CD1c-positive myeloid dendritic cell (primary cell): ENCODE results near the gene AGAP1.
"Not testable (repeated sequence)": the region's sequence is repeated elsewhere in the genome, so short reads cannot be mapped to it uniquely, and the experiment has no call there.

Experiments
- DNase-seq: peaks from one replicate; pipeline ENCODE4 v3.0.0-alpha.2; 2016; ENCODE audit errors: extremely low spot score

Gene AGAP1

DNA sequence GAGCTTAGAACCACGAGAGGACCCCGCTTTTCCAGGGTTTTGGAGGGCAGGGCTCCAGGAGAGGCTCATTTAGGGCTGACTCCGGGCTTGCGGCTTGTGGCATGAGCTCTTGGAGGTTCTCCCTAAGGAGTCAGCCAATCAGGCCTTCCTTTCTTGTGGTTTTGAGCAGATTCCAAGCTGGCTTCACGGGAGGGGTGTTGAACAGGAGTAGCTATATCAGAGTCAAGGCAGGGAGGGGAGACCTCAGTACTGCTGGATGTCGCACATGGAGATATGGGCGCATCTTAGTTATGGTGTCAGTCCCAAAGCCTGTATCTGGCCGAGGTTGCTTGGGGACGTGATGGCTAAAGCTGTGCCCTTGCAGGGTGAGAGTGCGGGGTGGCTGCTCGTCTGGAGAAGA is 98.6 kb downstream of the AGAP1 start:
- no peak for DNase-seq

DNA sequence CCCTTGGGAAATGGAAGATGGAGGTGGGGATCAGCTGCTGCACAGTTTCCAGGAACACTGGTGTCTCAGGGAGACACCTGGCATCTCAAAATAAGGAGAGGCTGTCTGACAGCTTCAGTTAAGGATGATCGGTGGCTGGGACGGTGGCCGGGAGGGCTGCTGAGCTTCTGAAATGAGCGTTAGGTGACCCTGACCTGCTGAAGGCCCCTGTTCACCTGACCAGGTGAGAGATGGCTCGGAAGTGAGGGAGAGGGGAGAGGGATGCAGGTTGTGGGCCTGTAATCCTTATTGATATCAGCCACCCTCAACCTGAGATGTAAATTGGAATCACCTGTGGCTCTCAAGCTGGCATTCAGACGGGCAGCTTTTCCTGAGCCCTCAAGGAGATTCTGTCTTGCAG is 99.0 kb downstream of the AGAP1 start:
- no peak for DNase-seq

DNA sequence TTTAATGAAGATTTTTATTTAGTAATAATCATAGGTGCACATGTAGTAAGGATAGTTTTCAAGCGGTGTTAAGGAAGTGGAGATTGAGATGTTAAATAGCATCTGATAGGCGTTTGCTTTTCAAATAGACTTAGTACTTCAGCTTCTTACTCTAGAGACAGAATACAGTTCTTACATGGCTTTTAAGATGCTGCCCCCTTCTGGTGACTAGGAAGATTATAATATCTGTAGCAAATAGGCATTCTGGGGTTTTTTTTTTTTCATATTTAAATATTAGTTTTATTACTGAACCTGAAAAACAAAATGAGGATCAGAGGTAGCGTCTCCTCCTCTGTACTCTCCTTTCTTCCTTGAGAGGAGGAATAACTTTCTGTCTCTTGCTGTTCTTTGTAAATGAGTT is 100.2 kb downstream of the AGAP1 start:
- DNase-seq: peak; percentile 50

DNA sequence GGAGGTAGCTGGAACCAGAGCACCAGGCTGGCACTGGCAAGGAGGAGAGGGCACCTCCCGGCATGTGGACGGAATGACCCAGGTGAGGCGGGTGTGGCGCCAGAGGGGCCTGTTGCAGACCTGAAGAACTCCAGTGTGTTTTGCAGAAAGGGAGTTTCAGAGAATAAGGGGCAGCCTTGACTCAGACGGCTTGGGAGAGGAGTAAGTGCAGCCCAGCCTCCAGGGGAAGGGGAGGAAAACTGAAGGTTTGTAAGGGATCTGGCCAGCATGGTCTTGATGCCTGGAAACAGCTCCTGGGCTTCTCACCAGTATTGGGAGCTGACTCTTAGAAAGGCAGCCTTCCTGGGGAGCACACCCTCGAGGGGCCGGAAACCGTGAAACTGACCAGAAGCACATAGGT is 101.1 kb downstream of the AGAP1 start:
- no peak for DNase-seq

DNA sequence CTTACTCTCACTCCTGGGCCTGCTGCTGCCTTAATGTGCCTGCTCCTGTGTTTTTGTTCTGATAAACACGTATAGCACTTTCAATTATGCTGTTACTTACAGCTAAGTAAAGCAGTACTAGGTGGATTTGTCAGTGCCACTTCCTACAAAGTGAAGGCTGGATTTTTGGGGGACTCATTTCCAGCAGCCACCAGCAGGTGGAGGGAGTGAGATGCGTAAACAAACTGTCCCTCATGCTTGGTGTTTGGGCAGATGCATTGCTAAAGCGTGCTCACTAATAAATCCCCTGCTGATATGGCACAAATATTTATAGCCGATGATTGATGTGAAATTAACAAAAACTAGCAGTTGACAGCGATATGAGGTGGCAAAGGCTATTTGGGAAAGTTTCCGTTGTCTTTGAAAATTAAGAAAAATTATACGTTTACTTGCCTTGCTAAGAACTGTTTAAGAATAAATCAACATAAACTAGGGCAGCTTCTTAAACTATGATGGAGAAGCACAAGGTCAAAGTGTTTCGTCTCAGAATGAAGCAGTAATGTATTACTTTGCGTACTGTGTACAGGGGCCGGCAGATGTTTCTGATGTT is 101.7 kb downstream of the AGAP1 start:
- peak; percentile 38 for DNase-seq

DNA sequence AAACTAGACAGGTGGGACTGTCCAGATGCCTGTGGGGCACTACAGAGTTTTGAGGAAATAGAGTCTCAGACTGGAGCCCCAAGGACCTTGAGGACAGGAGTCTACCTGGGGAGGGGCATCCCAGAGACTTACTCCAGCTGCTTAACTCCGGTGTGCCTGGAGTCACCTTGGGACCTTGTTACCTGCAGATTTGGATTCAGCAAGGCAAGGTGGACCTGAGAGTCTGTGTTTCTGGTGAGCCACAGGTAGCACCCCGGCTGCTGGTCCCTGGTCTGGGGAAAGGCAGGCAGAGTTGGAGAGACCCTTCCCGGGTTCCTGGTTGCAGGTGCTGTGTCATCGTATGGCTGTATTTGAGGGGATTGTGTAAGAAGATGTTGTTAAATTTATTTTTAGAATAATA is 102.4 kb downstream of the AGAP1 start:
- DNase-seq: no peak

DNA sequence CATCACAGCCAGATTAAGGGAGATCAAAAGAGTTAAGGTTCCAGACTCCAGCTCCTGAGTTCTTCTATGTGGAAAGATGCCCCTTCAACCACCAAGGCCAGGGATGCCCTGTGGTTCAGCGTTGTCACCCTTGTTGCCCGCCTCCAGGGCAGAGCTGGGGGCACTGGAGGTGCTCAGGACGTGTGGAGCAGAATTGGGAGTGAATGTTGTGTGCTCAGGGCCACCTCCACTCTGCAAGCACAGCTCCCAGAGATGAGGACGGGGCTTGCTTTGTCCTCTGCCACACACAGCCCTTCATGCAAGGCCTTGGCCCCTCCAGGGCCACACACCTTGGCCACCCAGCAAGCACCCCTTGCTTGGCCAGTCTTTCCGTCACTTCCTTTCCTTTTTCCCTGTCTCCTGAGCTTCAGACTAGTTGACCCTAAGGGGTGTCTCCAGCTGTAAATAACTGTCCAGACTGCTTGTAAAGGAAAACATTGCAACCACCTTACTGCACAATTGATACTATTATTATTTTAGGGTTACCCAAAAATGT is 103.3 kb downstream of the AGAP1 start:
- DNase-seq: no peak

DNA sequence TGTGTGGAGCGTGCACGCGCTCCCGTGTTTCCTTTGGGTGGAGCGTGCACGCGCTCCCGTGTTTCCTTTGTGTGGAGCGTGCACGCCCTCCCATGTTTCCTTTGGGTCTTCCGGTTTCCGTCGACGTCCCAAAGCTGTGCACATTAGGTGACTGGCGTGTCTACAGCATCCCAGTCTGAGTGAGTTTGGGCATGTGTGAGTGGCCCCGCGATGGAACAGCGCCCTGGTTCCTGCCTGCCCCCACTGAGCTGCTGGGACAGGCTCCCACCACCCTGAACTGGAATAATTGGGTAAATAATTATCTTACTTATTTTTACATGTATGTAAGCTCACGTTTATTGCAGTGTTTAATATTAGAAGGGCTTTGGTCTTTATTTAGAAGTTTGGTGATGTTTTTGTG is 104.2 kb downstream of the AGAP1 start:
- DNase-seq: no peak

DNA sequence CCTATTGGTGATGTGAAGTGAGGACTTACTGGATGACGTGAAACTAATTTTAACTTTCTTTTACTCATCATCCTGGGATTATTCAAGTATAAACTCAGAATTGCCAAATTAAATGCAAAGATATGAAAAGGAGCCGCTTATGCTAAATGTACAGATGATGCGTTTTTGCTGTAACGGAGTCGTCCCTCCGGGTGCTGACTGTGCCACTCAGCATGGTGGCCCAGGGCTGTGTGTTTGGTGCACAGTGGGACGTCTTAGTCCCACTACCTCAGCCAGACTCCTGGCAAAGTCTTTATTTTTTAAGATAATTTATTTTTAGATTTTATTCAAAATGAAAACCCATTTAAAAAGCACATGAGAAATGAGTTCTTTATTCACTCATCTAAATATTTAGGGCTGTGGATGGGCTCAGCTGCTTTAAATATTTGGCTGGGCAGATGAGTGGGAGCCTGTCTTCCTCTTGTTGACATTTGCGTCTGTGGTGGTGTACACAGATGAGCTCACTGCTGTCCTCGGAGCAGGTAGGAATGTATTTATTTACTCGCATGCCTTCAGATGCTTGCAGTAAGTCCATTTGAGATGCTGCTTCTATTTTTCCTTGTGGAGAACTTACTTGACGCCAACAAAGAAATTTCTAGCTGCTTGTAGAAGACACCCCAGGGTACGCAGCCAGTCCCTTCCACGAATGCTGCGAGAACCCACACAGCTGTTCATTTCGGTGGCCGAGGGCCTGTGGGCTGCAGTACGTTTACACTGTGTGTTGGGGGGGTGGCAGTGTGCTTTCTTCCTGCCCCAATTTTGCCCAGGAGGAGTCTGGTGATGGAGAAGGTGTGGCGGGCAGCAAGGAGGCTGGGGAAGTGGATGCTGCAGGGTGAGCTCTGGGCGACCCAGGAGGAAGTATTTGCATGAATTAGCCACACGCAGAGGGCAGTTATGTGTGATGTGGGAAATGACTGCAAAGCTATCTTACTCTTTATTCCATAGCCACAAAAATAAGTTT is 105.0 kb downstream of the AGAP1 start:
- DNase-seq: no peak

DNA sequence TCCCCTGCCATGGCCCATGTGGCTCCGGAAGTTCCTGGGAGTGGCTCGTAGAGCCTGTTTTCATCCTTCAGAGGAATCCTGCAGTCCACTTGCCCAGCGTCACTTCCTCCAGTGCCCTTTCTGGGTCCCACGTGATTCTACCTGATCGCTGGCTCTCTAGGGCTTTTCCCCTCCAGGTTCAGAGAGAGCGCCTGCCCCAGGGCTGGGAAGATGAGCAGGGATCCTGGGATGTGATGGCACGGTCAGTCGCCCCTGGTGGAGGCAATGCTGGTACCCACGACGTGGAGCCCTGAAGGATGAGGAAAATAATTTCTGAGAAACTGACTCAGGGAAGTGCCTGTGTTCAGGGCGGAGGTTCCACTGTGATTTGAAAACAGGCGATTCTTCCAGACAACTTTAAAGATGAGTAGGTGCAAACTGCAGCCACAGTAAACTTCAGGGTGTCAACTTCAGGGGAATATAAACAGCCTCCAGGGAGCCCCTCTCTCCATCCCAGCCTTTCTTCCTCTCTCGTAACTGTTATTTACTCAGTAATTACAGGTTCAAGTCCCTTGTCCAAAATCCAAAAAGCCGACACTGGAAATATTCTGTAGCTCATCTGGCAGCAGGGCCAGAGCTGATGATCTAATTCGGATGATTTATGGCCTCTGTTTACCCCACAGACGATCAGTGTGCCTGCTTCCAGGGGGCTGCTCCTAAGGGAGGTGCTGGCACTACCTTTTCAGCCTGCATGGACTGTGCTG is 105.9 kb downstream of the AGAP1 start:
- no peak for DNase-seq

DNA sequence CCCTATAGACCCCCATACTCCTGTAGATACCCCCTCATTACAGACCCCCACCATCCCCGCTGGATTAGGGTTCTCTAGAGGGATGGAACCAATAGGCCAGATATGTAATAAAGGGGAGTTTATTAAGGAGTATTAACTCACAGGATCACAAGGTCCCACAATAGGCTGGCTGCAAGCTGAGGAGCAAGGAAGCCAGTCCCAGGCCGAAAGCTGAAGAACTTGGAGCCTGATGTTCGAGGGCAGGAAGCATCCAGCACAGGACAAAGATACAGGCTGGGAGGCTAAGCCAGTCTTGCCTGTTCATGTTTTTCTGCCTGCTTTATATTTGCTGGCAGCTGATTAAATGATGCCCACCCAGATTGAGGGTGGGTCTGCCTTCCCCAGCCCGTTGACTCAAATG is 106.6 kb downstream of the AGAP1 start:
- DNase-seq: no peak

DNA sequence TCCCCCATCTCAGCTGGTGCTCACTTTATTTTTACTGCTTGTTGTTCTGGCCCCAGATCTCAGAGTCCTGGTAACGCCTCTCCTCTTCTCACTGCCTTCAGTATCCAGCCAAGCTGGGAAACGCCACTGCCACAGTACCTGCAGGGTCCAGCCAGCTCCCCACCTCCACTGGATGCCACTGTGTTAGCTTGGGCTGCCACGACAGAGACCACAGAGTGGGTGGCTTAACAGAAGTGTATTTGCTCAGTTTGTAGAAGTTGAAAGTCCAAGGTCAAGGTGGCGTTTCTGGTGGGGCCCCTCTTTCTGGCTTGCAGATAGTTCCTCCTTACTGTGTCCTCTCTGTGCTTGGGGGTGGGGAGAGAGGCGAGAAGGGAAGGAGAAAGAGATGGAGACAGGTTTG is 107.1 kb downstream of the AGAP1 start:
- no peak for DNase-seq

DNA sequence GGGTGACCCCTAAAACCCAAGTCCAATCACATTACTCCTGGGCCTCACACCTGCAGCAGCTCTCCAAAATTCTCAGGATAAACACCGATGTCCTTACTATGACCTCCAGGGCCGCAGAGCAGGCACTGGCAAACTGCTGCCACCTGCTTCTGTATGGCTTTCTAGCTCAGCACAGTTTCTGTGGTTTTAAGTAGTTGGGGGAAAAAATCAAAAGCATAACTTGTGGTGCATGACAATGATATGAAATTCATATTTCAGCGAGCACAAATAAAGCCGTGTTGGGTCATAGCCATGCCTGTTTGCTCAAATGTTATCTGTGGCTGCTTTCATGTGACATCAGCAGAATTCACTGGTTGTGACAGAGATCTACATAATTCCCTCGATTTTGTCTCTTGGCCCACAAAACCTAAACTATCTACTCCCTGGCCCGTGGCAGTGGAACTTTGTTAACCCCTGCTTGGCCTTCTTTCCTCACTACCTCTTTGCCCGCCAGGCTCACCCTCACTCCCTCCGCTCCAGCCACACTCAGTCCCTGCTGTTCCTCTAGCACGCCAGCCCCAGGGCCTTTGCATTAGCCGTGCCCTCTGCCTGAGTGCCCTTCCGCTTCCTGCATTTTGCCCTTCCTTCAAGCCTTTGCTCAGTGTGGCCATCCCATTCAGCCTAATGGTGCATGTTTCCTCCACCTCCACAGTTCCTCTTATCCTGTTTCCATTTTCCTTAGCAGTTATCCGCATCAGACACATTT is 108.3 kb downstream of the AGAP1 start:
- DNase-seq: no peak

DNA sequence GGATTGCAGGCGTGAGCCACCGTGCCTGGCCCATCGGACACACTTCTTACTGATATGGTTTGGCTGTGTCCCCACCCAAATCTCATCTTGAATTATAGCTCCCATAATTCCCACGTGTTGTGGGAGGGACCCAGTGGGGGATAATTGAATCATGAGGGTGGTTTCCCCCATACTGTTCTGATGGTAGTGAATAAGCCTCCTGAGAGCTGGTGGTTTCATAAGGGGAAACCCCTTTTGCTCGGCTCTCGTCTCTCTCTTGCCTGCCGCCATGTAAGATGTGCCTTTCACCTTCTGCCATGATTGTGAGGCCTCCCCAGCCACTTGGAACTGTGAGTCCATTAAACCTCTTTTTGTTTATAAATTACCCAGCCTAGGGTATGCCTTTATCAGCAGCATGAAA is 109.1 kb downstream of the AGAP1 start:
- not testable (repeated sequence) for DNase-seq

DNA sequence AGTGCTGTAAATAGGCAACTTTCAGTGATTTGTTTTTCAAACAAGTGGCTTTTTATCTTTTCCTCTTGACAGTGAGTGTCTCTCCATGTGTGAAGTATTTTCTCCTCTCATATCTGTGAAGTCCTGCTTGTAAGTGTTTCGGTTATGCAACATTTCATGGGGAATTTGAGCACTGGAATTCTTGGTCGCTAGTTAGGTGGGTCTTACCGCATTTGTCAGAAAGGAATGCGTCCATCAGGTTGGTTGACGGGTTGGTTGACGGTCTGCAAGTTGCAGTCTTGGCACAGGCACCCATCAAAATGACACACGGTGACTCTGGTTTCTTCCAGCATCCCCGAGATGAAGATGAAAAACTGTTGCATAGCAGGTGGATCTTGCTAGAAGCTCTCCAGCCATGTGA is 109.8 kb downstream of the AGAP1 start:
- DNase-seq: no peak

DNA sequence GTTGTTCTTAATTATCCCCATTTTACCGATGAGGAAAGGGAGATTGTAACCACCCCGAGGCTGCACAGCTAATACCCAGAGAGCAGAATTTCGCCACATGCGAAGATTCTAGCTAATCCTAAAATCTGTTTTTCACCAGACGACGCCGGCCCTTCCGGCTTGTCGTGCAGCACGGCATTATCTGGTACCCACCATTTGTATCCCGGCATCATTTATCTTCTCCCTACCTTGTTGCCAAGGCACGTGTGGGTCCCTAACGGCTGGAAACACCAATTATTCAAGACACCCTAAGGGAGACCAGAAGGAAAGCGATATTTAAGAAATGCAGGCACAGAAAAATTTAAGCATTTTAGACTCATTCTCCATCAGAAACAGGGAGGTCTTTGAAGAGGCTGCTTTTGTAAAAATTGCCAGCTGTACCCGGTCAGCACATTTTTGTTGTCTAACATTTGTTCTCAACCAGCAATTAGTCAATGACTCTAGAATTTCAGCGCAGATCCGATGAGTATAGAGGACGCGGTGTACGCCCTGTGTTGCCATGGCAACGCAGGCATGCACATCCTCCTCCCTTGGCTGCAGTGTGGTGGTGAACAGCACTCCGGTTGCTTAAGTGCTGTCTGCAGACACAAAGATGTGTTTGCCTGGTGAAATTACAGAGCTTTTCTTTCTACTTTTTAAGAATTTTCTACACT is 111.6 kb downstream of the AGAP1 start:
- DNase-seq: no peak

DNA sequence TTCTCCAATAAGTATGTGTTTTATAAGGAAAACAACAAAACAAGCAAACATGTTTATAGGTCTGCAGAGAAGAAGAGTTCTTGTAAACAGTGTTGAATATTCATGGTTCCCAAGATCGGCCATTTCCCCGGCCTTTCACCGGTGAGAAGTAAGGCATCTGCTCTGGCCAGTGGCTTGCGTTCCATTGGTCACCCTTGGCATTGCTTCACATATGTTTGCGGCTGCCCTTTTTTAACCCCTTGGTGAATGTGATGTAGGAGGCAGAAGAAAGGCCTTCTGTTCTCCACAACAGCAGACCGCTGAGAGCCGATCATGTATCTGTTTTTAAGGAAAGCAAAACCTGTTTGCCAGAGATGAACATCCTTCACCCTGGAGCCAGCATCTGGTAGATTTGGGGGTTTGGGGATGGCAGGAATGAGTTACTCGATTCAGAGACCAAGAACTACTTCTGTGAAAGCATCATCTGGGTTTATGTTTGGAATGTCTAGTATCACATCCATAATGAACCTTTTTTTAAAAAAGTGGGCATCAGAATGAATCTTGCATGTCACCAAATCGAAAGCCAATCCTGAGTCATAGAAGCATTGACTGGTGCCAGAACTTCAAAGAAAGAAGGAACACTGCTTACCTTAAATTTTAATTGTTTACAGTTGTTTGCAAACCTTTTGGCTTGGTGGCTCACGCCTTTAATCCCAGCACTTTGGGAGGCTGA is 112.3 kb downstream of the AGAP1 start:
- DNase-seq: no peak

DNA sequence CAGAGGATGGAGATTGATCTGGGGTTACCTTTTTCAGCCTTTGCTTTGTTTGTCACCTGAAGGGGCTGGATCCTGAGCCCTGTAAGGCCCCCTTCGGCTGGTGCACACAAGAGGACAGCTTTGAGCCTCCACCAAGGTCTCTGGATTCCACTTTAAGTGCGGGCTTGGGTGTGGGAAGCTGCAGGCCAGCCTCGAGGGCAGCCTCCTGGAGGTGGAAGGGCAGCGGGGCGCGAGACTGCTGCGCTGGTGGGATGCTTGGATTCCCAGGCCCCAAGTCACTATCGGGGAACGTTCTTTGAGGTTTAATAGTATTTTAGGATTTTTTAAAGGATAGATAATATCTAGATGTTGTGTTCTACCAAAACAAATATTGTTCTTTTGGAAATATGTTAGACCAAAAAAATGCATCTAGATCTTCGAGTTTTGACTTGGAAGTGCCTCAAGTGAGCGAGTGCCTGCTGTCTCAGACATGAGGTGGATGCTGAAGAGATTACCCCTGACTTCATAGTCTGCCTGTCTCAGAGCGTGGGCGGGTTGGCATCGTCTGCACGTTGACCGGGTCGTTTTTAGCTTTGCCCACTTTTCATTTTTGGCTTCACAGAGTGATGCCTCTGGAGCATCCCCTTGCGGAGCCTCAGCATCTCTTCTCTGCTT is 113.8 kb downstream of the AGAP1 start:
- no peak for DNase-seq

DNA sequence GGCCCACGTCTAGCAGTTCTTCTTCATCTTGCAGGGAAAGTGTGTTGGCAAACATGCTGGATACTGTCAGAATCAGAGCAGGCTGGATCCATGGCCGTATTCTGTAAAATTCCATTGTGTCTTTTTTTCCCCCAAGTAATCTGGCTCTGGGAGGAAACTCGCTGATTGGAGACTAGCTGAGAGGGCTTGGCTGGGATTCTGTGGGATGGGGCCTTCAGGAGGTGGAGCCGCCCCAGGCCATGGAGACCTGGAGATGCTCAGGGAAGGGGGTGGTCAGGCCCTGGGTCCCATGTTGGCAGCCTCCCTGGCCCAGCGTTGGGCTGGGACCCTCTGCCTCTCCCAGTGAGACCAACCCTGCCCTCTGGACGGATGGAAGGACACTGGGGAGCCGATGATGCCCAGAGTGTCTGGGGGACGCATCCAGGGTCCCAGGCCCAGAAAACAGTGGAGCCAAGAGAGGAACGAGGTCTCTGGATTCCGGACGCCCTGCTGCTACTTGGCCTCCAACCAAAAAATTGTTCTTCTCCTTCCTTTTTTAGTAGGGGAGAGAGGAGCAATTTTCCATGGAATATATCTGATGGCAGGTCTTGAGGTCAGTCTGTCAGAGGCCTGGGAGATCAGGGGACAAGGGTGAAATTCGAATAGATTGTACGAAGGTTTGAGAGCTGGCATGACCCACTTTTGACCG is 114.5 kb downstream of the AGAP1 start:
- DNase-seq: no peak
